Renal pelvis (tissue), 4 donors: ENCODE results near the gene SRSF9. TPM values are rescaled to one million over a fixed set of nuclear protein-coding genes. Genes with fewer than 3 reads are reported as not detected.
A peak's percentile ranks its signal among the peaks of the same experiment; 100 is the strongest.
"Not testable (repeated sequence)": the region's sequence is repeated elsewhere in the genome, so short reads cannot be mapped to it uniquely, and the experiment has no call there.

Experiments
- DNase-seq: peaks from one replicate; pipeline ENCODE4 v3.0.0-alpha.2; 2013
- polyA plus RNA-seq, 3 donors: library from polyadenylated mRNA; unstranded; fragments of 120-200 nt; gene quantifications; one replicate each; pipeline ENCODE4 v1.2.1, GENCODE V29; 2013; ENCODE audit not compliant: insufficient read length in 3 of 3

Gene SRSF9
- polyA plus RNA-seq, 3 donors = 243 to 256 (median 244) TPM

GRCh38 chr12:120495186-120495730, 25.7 kb upstream of the SRSF9 start:
- no peak for DNase-seq

- DNase-seq = no peak
These were observed 21.4 kb upstream of the SRSF9 start for GRCh38 chr12:120490833-120491512.

GRCh38 chr12:120490325-120490724, 20.8 kb upstream of the SRSF9 start:
- no peak for DNase-seq

- no peak for DNase-seq
These were observed 19.5 kb upstream of the SRSF9 start for GRCh38 chr12:120489018-120489417.

- no peak for DNase-seq
These were observed 18.6 kb upstream of the SRSF9 start for GRCh38 chr12:120488057-120488640.

- DNase-seq = not testable (repeated sequence)
These were observed 18.0 kb upstream of the SRSF9 start for GRCh38 chr12:120487552-120487951.

- no peak for DNase-seq
These were observed 16.7 kb upstream of the SRSF9 start for GRCh38 chr12:120485961-120486881.

- DNase-seq = no peak
These were observed 14.1 kb upstream of the SRSF9 start for GRCh38 chr12:120483621-120484020.

GRCh38 chr12:120481022-120481767, 11.6 kb upstream of the SRSF9 start:
- no peak for DNase-seq

- DNase-seq = no peak
These were observed 10.7 kb upstream of the SRSF9 start for GRCh38 chr12:120480211-120480610.

GRCh38 chr12:120479458-120479857, 9.9 kb upstream of the SRSF9 start:
- DNase-seq = no peak

- DNase-seq = no peak
These were observed 6.1 kb upstream of the SRSF9 start for GRCh38 chr12:120475643-120476042.

- DNase-seq = peak; percentile 51
These were observed 5.0 kb upstream of the SRSF9 start for GRCh38 chr12:120474616-120474960.

GRCh38 chr12:120473807-120474615, 4.5 kb upstream of the SRSF9 start:
- no peak for DNase-seq

GRCh38 chr12:120472521-120472920, 3.0 kb upstream of the SRSF9 start:
- DNase-seq = no peak

GRCh38 chr12:120470150-120470784, 719 bp upstream of the SRSF9 start:
- DNase-seq = peak; percentile 26

GRCh38 chr12:120468821-120469449, 613 bp downstream of the SRSF9 start:
- DNase-seq = peak; percentile 42

- peak; percentile 47 for DNase-seq
These were observed 1.2 kb downstream of the SRSF9 start for GRCh38 chr12:120468325-120468820.

GRCh38 chr12:120467439-120467838, 2.1 kb downstream of the SRSF9 start:
- no peak for DNase-seq
